ENCODE measurements around the gene LPP. TPM values are rescaled to one million over a fixed set of nuclear protein-coding genes. Genes with fewer than 3 reads are reported as not detected.

The LPP gene
- total RNA-seq, 2 donors from 2014 or later = 1,568 to 1,607 TPM

- H3K27me3 ChIP-seq (replicated peaks; ENCODE audit: insufficient read depth) = no peaks in the 10 kb centered on the region
- no peak for TF ChIP-seq CTCF (IDR thresholded peaks at IDR 0.05)
- H3K4me3 ChIP-seq = no peak overlapping the region
- H3K36me3 ChIP-seq = no peaks in the 10 kb centered on the region
- ATAC-seq (ENCODE audit: insufficient number of reproducible peaks, low FRiP score, low read depth) = no peak
- no peaks in the 10 kb centered on the region for H3K9me3 ChIP-seq
- no peak overlapping the region for H3K27ac ChIP-seq
- no peak for DNase-seq (ENCODE audit: low spot score)
- H3K4me1 ChIP-seq (ENCODE audit: control insufficient read depth in 1 of 2, low read depth in 2 of 2) = peaks cover 22 to 58% of the 10 kb centered on the region in 2 donors
These were observed 673.6 kb downstream of the LPP start for GRCh38 chr3:188827576-188827975.

GRCh38 chr3:188829130-188829529 lies 675.2 kb downstream of the LPP start:
- Histone ChIP-seq H3K27ac (no peak overlapping the region), H3K9me3 (no peaks in the 10 kb centered on the region), H3K4me1 (ENCODE audit: control insufficient read depth in 1 of 2, low read depth in 2 of 2) (peaks cover 30 to 60% of the 10 kb centered on the region in 2 donors), H3K4me3 (no peak overlapping the region), H3K27me3 (replicated peaks; ENCODE audit: insufficient read depth) (no peaks in the 10 kb centered on the region), H3K36me3 (no peaks in the 10 kb centered on the region)
- ATAC-seq (ENCODE audit: insufficient number of reproducible peaks, low FRiP score, low read depth) = no peak
- no peak for DNase-seq (ENCODE audit: low spot score)
- TF ChIP-seq CTCF (IDR thresholded peaks at IDR 0.05) = no peak

- no peaks in the 10 kb centered on the region for H3K27me3 ChIP-seq (replicated peaks; ENCODE audit: insufficient read depth)
- H3K27ac ChIP-seq = no peak overlapping the region
- no peak overlapping the region for H3K4me3 ChIP-seq
- H3K36me3 ChIP-seq = no peaks in the 10 kb centered on the region
- DNase-seq (ENCODE audit: low spot score) (no peak), ATAC-seq (ENCODE audit: insufficient number of reproducible peaks, low FRiP score, low read depth) (no peak)
- no peak for TF ChIP-seq CTCF (IDR thresholded peaks at IDR 0.05)
- H3K9me3 ChIP-seq = no peaks in the 10 kb centered on the region
- H3K4me1 ChIP-seq (ENCODE audit: control insufficient read depth in 1 of 2, low read depth in 2 of 2) = peaks cover 30 to 61% of the 10 kb centered on the region in 2 donors
These were observed 675.6 kb downstream of the LPP start for GRCh38 chr3:188829576-188829975.

- Histone ChIP-seq H3K27ac (no peak overlapping the region), H3K36me3 (no peaks in the 10 kb centered on the region), H3K27me3 (replicated peaks; ENCODE audit: insufficient read depth) (no peaks in the 10 kb centered on the region), H3K4me3 (no peak overlapping the region), H3K4me1 (ENCODE audit: control insufficient read depth in 1 of 2, low read depth in 2 of 2) (peaks cover 31 to 51% of the 10 kb centered on the region in 2 donors), H3K9me3 (no peaks in the 10 kb centered on the region)
- ATAC-seq (ENCODE audit: insufficient number of reproducible peaks, low FRiP score, low read depth) = no peak
- no peak for DNase-seq (ENCODE audit: low spot score)
- TF ChIP-seq CTCF (IDR thresholded peaks at IDR 0.05) = no peak
These were observed 676.9 kb downstream of the LPP start for GRCh38 chr3:188830893-188831292.

GRCh38 chr3:188832146-188832545 lies 678.2 kb downstream of the LPP start:
- no peak overlapping the region for H3K4me3 ChIP-seq
- no peak for ATAC-seq (ENCODE audit: insufficient number of reproducible peaks, low FRiP score, low read depth)
- no peaks in the 10 kb centered on the region for H3K27me3 ChIP-seq (replicated peaks; ENCODE audit: insufficient read depth)
- H3K27ac ChIP-seq = no peak overlapping the region
- peaks cover 33 to 50% of the 10 kb centered on the region in 2 donors for H3K4me1 ChIP-seq (ENCODE audit: control insufficient read depth in 1 of 2, low read depth in 2 of 2)
- H3K9me3 ChIP-seq = no peaks in the 10 kb centered on the region
- no peak for TF ChIP-seq CTCF (IDR thresholded peaks at IDR 0.05)
- no peaks in the 10 kb centered on the region for H3K36me3 ChIP-seq
- no peak for DNase-seq (ENCODE audit: low spot score)
